DOHH2 (cell line): ENCODE data around the gene UNC5A.

ENCODE experiments used
- H3F3A ChIP-seq: fragments of 200-600 bp; sonication (generic), shearing (Covaris generic); 2 replicates; pipeline ENCODE4 v1.6.0; 2016; ENCODE audit warnings: antibody characterized with exemption, mild to moderate bottlenecking; ENCODE audit not compliant: control insufficient read depth, insufficient read depth
- H3K27ac ChIP-seq: fragments of 200-600 bp; sonication (generic); 2 replicates; pipeline ENCODE4 v1.5.1; 2014; ENCODE audit warnings: low read depth, mild to moderate bottlenecking, low read length, moderate library complexity
- H3K27me3 ChIP-seq: fragments of 200-600 bp; sonication (generic); 2 replicates; pipeline ENCODE4 v1.6.1; 2014; ENCODE audit warnings: mild to moderate bottlenecking, low read length, mixed read lengths; ENCODE audit not compliant: control insufficient read depth
- H3K36me3 ChIP-seq: fragments of 200-600 bp; sonication (generic); 2 replicates; pipeline ENCODE4 v1.6.1; 2014; ENCODE audit warnings: mild to moderate bottlenecking, low read length, moderate library complexity, mixed read lengths; ENCODE audit not compliant: control insufficient read depth
- H3K4me1 ChIP-seq: fragments of 200-600 bp; sonication (generic); 2 replicates; pipeline ENCODE4 v1.6.1; 2014; ENCODE audit warnings: mild to moderate bottlenecking, low read length, mixed read lengths; ENCODE audit not compliant: control insufficient read depth
- H3K4me2 ChIP-seq: fragments of 200-600 bp; sonication (generic); 2 replicates; pipeline ENCODE4 v1.6.0; 2014; ENCODE audit warnings: mild to moderate bottlenecking, low read length, moderate library complexity
- H3K4me3 ChIP-seq: fragments of 200-600 bp; sonication (generic); 2 replicates; pipeline ENCODE4 v1.5.1; 2014; ENCODE audit warnings: mild to moderate bottlenecking, low read length, mixed read lengths
- H3K79me2 ChIP-seq: fragments of 200-600 bp; sonication (generic); 2 replicates; pipeline ENCODE4 v1.6.1; 2014; ENCODE audit warnings: mild to moderate bottlenecking, low read length, mixed read lengths; ENCODE audit not compliant: control insufficient read depth
- H3K9me2 ChIP-seq: fragments of 200-600 bp; sonication (generic); replicated peaks from 2 replicates; pipeline ENCODE4 v1.6.1; 2014; ENCODE audit warnings: mild to moderate bottlenecking, low read length, mixed read lengths; ENCODE audit not compliant: control insufficient read depth
- H3K9me3 ChIP-seq: fragments of 200-600 bp; sonication (generic); 2 replicates; pipeline ENCODE4 v1.6.1; 2014; ENCODE audit warnings: antibody characterized with exemption, low read length, mixed read lengths; ENCODE audit not compliant: control insufficient read depth, insufficient read depth
- H4K20me1 ChIP-seq: fragments of 200-600 bp; sonication (generic); 2 replicates; pipeline ENCODE4 v1.6.0; 2014; ENCODE audit warnings: low read depth, mild to moderate bottlenecking, antibody characterized with exemption, low read length, moderate library complexity; ENCODE audit not compliant: control insufficient read depth, insufficient read depth
- CTCF ChIP-seq: fragments of 200-600 bp; sonication (generic); IDR thresholded peaks from one replicate; pipeline ENCODE4 v1.5.1; 2014; ENCODE audit warnings: antibody characterized with exemption, mild to moderate bottlenecking, low read depth, low read length; ENCODE audit not compliant: poor library complexity, severe bottlenecking
- EZH2phosphoT487 ChIP-seq: fragments of 200-600 bp; sonication (generic); IDR thresholded peaks from 2 replicates; pipeline ENCODE4 v1.6.1; 2017; ENCODE audit warnings: borderline replicate concordance, mild to moderate bottlenecking, antibody characterized with exemption, low read length, moderate library complexity, mixed read lengths

Gene UNC5A

GRCh38 chr5:176812269-176813259, 2.2 kb downstream of the UNC5A start:
- TF ChIP-seq CTCF: peak; percentile 54
- no peak for TF ChIP-seq EZH2phosphoT487
- H3K27ac ChIP-seq: no peak overlapping the region
- peaks cover 55% of the 10 kb centered on the region for H3K27me3 ChIP-seq
- H3K4me3 ChIP-seq: no peak overlapping the region
- no peaks in the 10 kb centered on the region for H3K9me3 ChIP-seq
- H3K79me2 ChIP-seq: no peaks in the 10 kb centered on the region
- H3K36me3 ChIP-seq: no peaks in the 10 kb centered on the region
- H4K20me1 ChIP-seq: no peaks in the 10 kb centered on the region
- H3K9me2 ChIP-seq: no peaks in the 10 kb centered on the region
- H3K4me2 ChIP-seq: no peak overlapping the region
- peaks cover 7% of the 10 kb centered on the region; the same call in 1 of the 2 replicates for H3K4me1 ChIP-seq
- no peaks in the 10 kb centered on the region for H3F3A ChIP-seq

- H3K9me2 ChIP-seq: no peaks in the 10 kb centered on the region
- H3K4me3 ChIP-seq: no peak overlapping the region
- H4K20me1 ChIP-seq: no peaks in the 10 kb centered on the region
- no peak overlapping the region for H3K4me2 ChIP-seq
- peaks cover 7% of the 10 kb centered on the region; the same call in 1 of the 2 replicates for H3K4me1 ChIP-seq
- H3K9me3 ChIP-seq: no peaks in the 10 kb centered on the region
- no peak overlapping the region for H3K27ac ChIP-seq
- no peaks in the 10 kb centered on the region for H3F3A ChIP-seq
- TF ChIP-seq CTCF (no peak), EZH2phosphoT487 (no peak)
- peaks cover 67% of the 10 kb centered on the region for H3K27me3 ChIP-seq
- no peaks in the 10 kb centered on the region for H3K36me3 ChIP-seq
- no peaks in the 10 kb centered on the region for H3K79me2 ChIP-seq
These were observed 3.4 kb downstream of the UNC5A start for GRCh38 chr5:176813587-176814312.

- no peak overlapping the region for H3K4me3 ChIP-seq
- no peaks in the 10 kb centered on the region for H3K9me2 ChIP-seq
- no peak overlapping the region for H3K4me2 ChIP-seq
- no peaks in the 10 kb centered on the region for H3F3A ChIP-seq
- no peak overlapping the region for H3K27ac ChIP-seq
- H3K4me1 ChIP-seq: peaks cover 7% of the 10 kb centered on the region; the same call in 1 of the 2 replicates
- no peak for TF ChIP-seq EZH2phosphoT487
- TF ChIP-seq CTCF: no peak
- H4K20me1 ChIP-seq: no peaks in the 10 kb centered on the region
- H3K27me3 ChIP-seq: peaks cover 72% of the 10 kb centered on the region
- H3K9me3 ChIP-seq: no peaks in the 10 kb centered on the region
- H3K36me3 ChIP-seq: no peaks in the 10 kb centered on the region
- H3K79me2 ChIP-seq: no peaks in the 10 kb centered on the region
These were observed 3.9 kb downstream of the UNC5A start for GRCh38 chr5:176814313-176814685.
